HG03108 (cell line): ENCODE measurements around the gene LARP6.
"Not testable (repeated sequence)": the region's sequence is repeated elsewhere in the genome, so short reads cannot be mapped to it uniquely, and the experiment has no call there.

Source experiments
- ATAC-seq: cut with Tn5 transposase; IDR thresholded peaks from one replicate; pipeline ENCODE4 v1.9.1; 2021; ENCODE audit warnings: moderate library complexity; ENCODE audit not compliant: unreplicated experiment

LARP6 gene

GRCh38 chr15:70831094-70831911 lies 22.7 kb downstream of the LARP6 start:
- ATAC-seq = no peak

GRCh38 chr15:70830615-70831014 lies 23.3 kb downstream of the LARP6 start:
- no peak for ATAC-seq

- ATAC-seq = no peak
Measured at GRCh38 chr15:70829371-70830166, 24.4 kb downstream of the LARP6 start.

GRCh38 chr15:70827721-70828120 lies 26.2 kb downstream of the LARP6 start:
- no peak for ATAC-seq

GRCh38 chr15:70826634-70827033 lies 27.3 kb downstream of the LARP6 start:
- ATAC-seq = no peak

- no peak for ATAC-seq
Measured at GRCh38 chr15:70825841-70826240, 28.1 kb downstream of the LARP6 start.

- no peak for ATAC-seq
Measured at GRCh38 chr15:70823196-70823595, 30.8 kb downstream of the LARP6 start.

GRCh38 chr15:70820214-70820613 lies 33.7 kb downstream of the LARP6 start:
- ATAC-seq = no peak

GRCh38 chr15:70818580-70818979 lies 35.4 kb downstream of the LARP6 start:
- ATAC-seq = no peak

GRCh38 chr15:70817266-70817665 lies 36.7 kb downstream of the LARP6 start:
- no peak for ATAC-seq

- no peak for ATAC-seq
Measured at GRCh38 chr15:70815604-70816003, 38.4 kb downstream of the LARP6 start.

- not testable (repeated sequence) for ATAC-seq
Measured at GRCh38 chr15:70815011-70815410, 38.9 kb downstream of the LARP6 start.

GRCh38 chr15:70812827-70813364 lies 41.1 kb downstream of the LARP6 start:
- ATAC-seq = no peak

GRCh38 chr15:70810916-70811578 lies 42.9 kb downstream of the LARP6 start:
- ATAC-seq = no peak

- no peak for ATAC-seq
Measured at GRCh38 chr15:70806992-70807712, 46.8 kb downstream of the LARP6 start.

GRCh38 chr15:70804388-70804787 lies 49.6 kb downstream of the LARP6 start:
- not testable (repeated sequence) for ATAC-seq

GRCh38 chr15:70802629-70803028 lies 51.3 kb downstream of the LARP6 start:
- ATAC-seq = no peak

- ATAC-seq = no peak
Measured at GRCh38 chr15:70801109-70801508, 52.8 kb downstream of the LARP6 start.

- ATAC-seq = no peak
Measured at GRCh38 chr15:70799667-70800450, 54.1 kb downstream of the LARP6 start.

GRCh38 chr15:70797464-70797863 lies 56.5 kb downstream of the LARP6 start:
- no peak for ATAC-seq
